GM23338 (cell line): Measurements from ENCODE around the gene PRSS50. TPM values are rescaled to one million over a fixed set of nuclear protein-coding genes. Genes with fewer than 3 reads are reported as not detected.

ENCODE experiments used
- ATAC-seq: fragments of 200-7000 bp; cut with Tn5 transposase; 3 replicates; pipeline ENCODE4 v1.9.1; 2020
- DNase-seq: peaks from one replicate; pipeline ENCODE4 v3.0.0-alpha.2; 2015; ENCODE audit warnings: low spot score
- H2AFZ ChIP-seq: fragments of 200-600 bp; sonication (generic); 2 replicates; pipeline ENCODE4 v1.8.0; 2016; ENCODE audit warnings: antibody characterized with exemption, mild to moderate bottlenecking, moderate library complexity
- H3F3A ChIP-seq: fragments of 200-600 bp; sonication (generic); replicated peaks from 2 replicates; pipeline ENCODE4 v1.8.0; 2017; ENCODE audit warnings: antibody characterized with exemption, mixed run types, low read depth
- H3K27ac ChIP-seq: fragments of 200-600 bp; sonication (generic); 2 replicates; pipeline ENCODE4 v1.6.1; 2016; ENCODE audit warnings: low read depth
- H3K27me3 ChIP-seq: fragments of 200-600 bp; sonication (generic); 2 replicates; pipeline ENCODE4 v1.8.0; 2016; ENCODE audit warnings: mild to moderate bottlenecking, mixed run types, moderate library complexity; ENCODE audit not compliant: insufficient read depth
- H3K36me3 ChIP-seq: fragments of 200-600 bp; sonication (generic); 2 replicates; pipeline ENCODE4 v1.8.0; 2016; ENCODE audit warnings: mild to moderate bottlenecking; ENCODE audit not compliant: insufficient read depth
- H3K4me1 ChIP-seq: fragments of 200-600 bp; sonication (generic); 2 replicates; pipeline ENCODE4 v1.8.0; 2016; ENCODE audit warnings: mild to moderate bottlenecking, moderate library complexity; ENCODE audit not compliant: insufficient read depth
- H3K4me2 ChIP-seq: fragments of 200-600 bp; sonication (generic); 2 replicates; pipeline ENCODE4 v1.7.1; 2017; ENCODE audit warnings: mixed run types
- H3K4me3 ChIP-seq: fragments of 200-600 bp; sonication (generic); 2 replicates; pipeline ENCODE4 v1.6.1; 2016; ENCODE audit warnings: mixed run types
- H3K79me2 ChIP-seq: fragments of 200-600 bp; sonication (generic); replicated peaks from 2 replicates; pipeline ENCODE4 v1.8.0; 2017; ENCODE audit warnings: mild to moderate bottlenecking; ENCODE audit not compliant: insufficient read depth
- H3K9me2 ChIP-seq: fragments of 200-600 bp; sonication (generic); 2 replicates; pipeline ENCODE4 v1.8.0; 2017; ENCODE audit not compliant: insufficient read depth
- H4K20me1 ChIP-seq: fragments of 200-600 bp; sonication (generic); replicated peaks from 2 replicates; pipeline ENCODE4 v1.8.0; 2017; ENCODE audit warnings: mild to moderate bottlenecking; ENCODE audit not compliant: insufficient read depth
- H3K27ac Mint-ChIP-seq: 2 replicates; pipeline ENCODE4 v1.8.0; 2020; ENCODE audit warnings: inconsistent platforms, mild to moderate bottlenecking, moderate library complexity, mixed read lengths
- H3K27me3 Mint-ChIP-seq: 3 replicates; pipeline ENCODE4 v1.8.0; 2022; ENCODE audit warnings: low read depth, mild to moderate bottlenecking, moderate library complexity, mixed read lengths, inconsistent platforms; ENCODE audit not compliant: insufficient read depth, poor library complexity
- H3K36me3 Mint-ChIP-seq: 3 replicates; pipeline ENCODE4 v1.8.0; 2021; ENCODE audit warnings: low read depth, mild to moderate bottlenecking, inconsistent platforms, moderate library complexity, mixed read lengths
- H3K4me1 Mint-ChIP-seq: 3 replicates; pipeline ENCODE4 v1.8.0; 2020; ENCODE audit warnings: mild to moderate bottlenecking, inconsistent platforms, mixed read lengths
- H3K4me3 Mint-ChIP-seq: 3 replicates; pipeline ENCODE4 v1.8.0; 2021; ENCODE audit warnings: moderate library complexity, mild to moderate bottlenecking, inconsistent platforms, mixed read lengths
- H3K9me3 Mint-ChIP-seq: 3 replicates; pipeline ENCODE4 v1.8.0; 2020; ENCODE audit warnings: moderate library complexity, mild to moderate bottlenecking, inconsistent platforms, mixed read lengths
- ETS1 ChIP-seq: IDR thresholded peaks from 2 replicates; pipeline ENCODE4 v1.6.1; 2016; ENCODE audit warnings: antibody characterized with exemption
- EZH2phosphoT487 ChIP-seq: fragments of 200-600 bp; sonication (generic); IDR thresholded peaks from one replicate; pipeline ENCODE4 v1.8.1; 2018; ENCODE audit warnings: antibody characterized with exemption; ENCODE audit not compliant: unreplicated experiment
- JUNB ChIP-seq: IDR thresholded peaks from one replicate; pipeline ENCODE4 v1.6.1; 2016; ENCODE audit warnings: antibody characterized with exemption; ENCODE audit not compliant: unreplicated experiment
- NANOG ChIP-seq: IDR thresholded peaks from 2 replicates; pipeline ENCODE4 v1.6.1; 2016; ENCODE audit warnings: antibody characterized with exemption, borderline replicate concordance
- POLR2AphosphoS5 ChIP-seq: IDR thresholded peaks from 2 replicates; pipeline ENCODE4 v1.6.1; 2016; ENCODE audit warnings: antibody characterized with exemption, low read depth
- STAT1 ChIP-seq: IDR thresholded peaks from one replicate; pipeline ENCODE4 v1.6.1; 2016; ENCODE audit warnings: antibody characterized with exemption; ENCODE audit not compliant: unreplicated experiment
- ZNF114 ChIP-seq: fragments of 250-450 bp; sonication (Bioruptor Pico); IDR thresholded peaks from 2 replicates; pipeline ENCODE4 v1.5.0; 2020; ENCODE audit warnings: mild to moderate bottlenecking, moderate library complexity
- ZNF331 ChIP-seq: fragments of 250-450 bp; sonication (Bioruptor Pico); IDR thresholded peaks from 2 replicates; pipeline ENCODE4 v1.5.0; 2020; ENCODE audit warnings: low read depth, mild to moderate bottlenecking, moderate library complexity
- polyA plus RNA-seq: library from polyadenylated mRNA; unstranded; fragments of >200 nt; fragmentation: Nextera tagmentation; extraction: Ambion mirVana; gene quantifications from 2 replicates; pipeline ENCODE4 v1.2.1, GENCODE V29; 2016
- total RNA-seq: library from RNA; depleted of rRNA; stranded (reverse); fragments of >200 nt; shearing (Covaris generic); gene quantifications from 2 replicates; pipeline ENCODE4 v1.2.3, GENCODE V29; 2014
- TF ChIP-seq, protein P1 (sequence below), 2 experiments: fragments of 200-600 bp in 1 of 2; sonication (generic) in 1 of 2; conservative IDR thresholded peaks; 2 replicates each; pipeline versions ENCODE4 v1.5.1 to v1.6.1; 2016 to 2017; ENCODE audit warnings: antibody characterized with exemption in 2 of 2, low read depth in 2 of 2, mild to moderate bottlenecking in 2 of 2, moderate library complexity in 1 of 2
- TF ChIP-seq, protein P2 (sequence below): fragments of 250-450 bp; sonication (Bioruptor Pico); IDR thresholded peaks from 2 replicates; pipeline ENCODE4 v1.5.0; 2020; ENCODE audit warnings: mild to moderate bottlenecking, moderate library complexity

The PRSS50 gene
- total and polyA plus RNA-seq, 2 experiments from 2014 or later: 0.60 to 1.5 TPM

GRCh38 chr3:46673151-46674030 lies 44.3 kb downstream of the PRSS50 start (continued):
- no peak for TF ChIP-seq STAT1

GRCh38 chr3:46672349-46672695 lies 45.3 kb downstream of the PRSS50 start:
- H3K27me3 ChIP-seq: no peaks in the 10 kb centered on the region
- H3F3A ChIP-seq: no peaks in the 10 kb centered on the region
- no peaks in the 10 kb centered on the region for H3K4me1 ChIP-seq
- no peak overlapping the region for H3K4me2 ChIP-seq
- H3K36me3 ChIP-seq: no peaks in the 10 kb centered on the region
- H4K20me1 ChIP-seq: no peaks in the 10 kb centered on the region
- Mint-ChIP-seq H3K27ac (no peak overlapping the region), H3K4me1 (no peaks in the 10 kb centered on the region; the same call in 2 of the 3 replicates), H3K9me3 (no peaks in the 10 kb centered on the region), H3K27me3 (peaks cover 10% of the 10 kb centered on the region), H3K4me3 (no peak overlapping the region), H3K36me3 (peaks cover 4% of the 10 kb centered on the region; the same call in 2 of the 3 replicates)
- TF ChIP-seq, protein P1, sequence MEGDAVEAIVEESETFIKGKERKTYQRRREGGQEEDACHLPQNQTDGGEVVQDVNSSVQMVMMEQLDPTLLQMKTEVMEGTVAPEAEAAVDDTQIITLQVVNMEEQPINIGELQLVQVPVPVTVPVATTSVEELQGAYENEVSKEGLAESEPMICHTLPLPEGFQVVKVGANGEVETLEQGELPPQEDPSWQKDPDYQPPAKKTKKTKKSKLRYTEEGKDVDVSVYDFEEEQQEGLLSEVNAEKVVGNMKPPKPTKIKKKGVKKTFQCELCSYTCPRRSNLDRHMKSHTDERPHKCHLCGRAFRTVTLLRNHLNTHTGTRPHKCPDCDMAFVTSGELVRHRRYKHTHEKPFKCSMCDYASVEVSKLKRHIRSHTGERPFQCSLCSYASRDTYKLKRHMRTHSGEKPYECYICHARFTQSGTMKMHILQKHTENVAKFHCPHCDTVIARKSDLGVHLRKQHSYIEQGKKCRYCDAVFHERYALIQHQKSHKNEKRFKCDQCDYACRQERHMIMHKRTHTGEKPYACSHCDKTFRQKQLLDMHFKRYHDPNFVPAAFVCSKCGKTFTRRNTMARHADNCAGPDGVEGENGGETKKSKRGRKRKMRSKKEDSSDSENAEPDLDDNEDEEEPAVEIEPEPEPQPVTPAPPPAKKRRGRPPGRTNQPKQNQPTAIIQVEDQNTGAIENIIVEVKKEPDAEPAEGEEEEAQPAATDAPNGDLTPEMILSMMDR (conservative IDR thresholded peaks at IDR 0.05; ENCODE audit: low read depth in 2 of 2): no peak
- TF ChIP-seq ETS1 (no peak), EZH2phosphoT487 (no peak), ZNF331 (CRISPR knock-in tag) (no peak), NANOG (no peak), JUNB (no peak), ZNF114 (no peak), POLR2AphosphoS5 (no peak)
- DNase-seq (no peak), ATAC-seq (no peak)
- H3K79me2 ChIP-seq: no peaks in the 10 kb centered on the region
- no peak overlapping the region for H2AFZ ChIP-seq
- no peak overlapping the region for H3K4me3 ChIP-seq
- no peak overlapping the region for H3K27ac ChIP-seq
- 0 out of 2 replicates have a peak, but pooled peaks cover 4% of the 10 kb centered on the region for H3K9me2 ChIP-seq

DNA sequence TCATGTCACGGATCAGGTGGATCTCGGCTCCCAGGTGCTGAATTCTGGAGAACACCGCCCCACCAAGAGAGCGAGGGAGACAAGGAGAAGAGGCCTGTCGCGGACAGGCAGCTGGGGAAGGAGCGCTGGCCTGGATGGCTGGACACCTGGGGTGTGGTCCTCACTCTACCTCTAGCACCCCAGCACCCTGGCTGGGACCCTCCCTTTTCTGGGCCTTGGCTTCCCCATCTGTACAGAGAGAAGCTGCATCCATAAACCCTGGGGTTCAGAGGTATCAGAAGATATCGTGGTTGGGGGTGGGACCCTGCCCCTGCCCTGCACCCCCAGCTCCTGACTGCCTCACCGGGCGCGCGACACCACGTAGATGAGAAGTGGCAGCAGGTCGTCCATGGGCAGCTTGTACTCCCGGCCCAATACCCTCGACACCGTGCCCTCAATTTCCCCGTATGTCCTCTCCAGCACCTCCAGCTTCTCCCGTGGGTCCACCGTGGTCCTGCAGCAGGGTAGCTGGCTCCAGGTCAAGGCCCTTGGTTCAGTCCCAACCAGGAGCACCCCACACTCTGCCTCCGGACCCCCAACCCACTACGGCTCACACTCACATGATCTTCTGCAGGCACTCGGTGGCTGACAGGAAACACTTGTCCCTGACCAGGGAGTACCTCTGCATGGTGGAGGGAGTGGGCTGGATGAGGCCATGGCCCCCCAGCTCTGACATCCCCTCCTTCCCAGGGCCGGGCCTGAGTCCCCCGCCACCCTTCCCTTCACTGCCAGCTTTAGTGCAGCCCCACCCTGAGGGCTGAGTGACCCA lies 45.9 kb downstream of the PRSS50 start:
- no peaks in the 10 kb centered on the region for H3K9me3 Mint-ChIP-seq
- Histone ChIP-seq H3K4me1 (no peaks in the 10 kb centered on the region), H3K4me3 (no peak overlapping the region), H3K9me2 (0 out of 2 replicates have a peak, but pooled peaks cover 4% of the 10 kb centered on the region), H4K20me1 (no peaks in the 10 kb centered on the region), H3K79me2 (no peaks in the 10 kb centered on the region), H3K4me2 (no peak overlapping the region), H2AFZ (no peak overlapping the region), H3K36me3 (no peaks in the 10 kb centered on the region), H3K27ac (no peak overlapping the region), H3K27me3 (no peaks in the 10 kb centered on the region), H3F3A (no peaks in the 10 kb centered on the region)
- no peaks in the 10 kb centered on the region; the same call in 2 of the 3 replicates for H3K4me1 Mint-ChIP-seq
- peaks cover 4% of the 10 kb centered on the region; the same call in 2 of the 3 replicates for H3K36me3 Mint-ChIP-seq
- ATAC-seq: no peak
- peaks cover 10% of the 10 kb centered on the region for H3K27me3 Mint-ChIP-seq
- H3K27ac Mint-ChIP-seq: no peak overlapping the region
- DNase-seq: no peak
- no peak overlapping the region for H3K4me3 Mint-ChIP-seq
- TF ChIP-seq, protein P2, sequence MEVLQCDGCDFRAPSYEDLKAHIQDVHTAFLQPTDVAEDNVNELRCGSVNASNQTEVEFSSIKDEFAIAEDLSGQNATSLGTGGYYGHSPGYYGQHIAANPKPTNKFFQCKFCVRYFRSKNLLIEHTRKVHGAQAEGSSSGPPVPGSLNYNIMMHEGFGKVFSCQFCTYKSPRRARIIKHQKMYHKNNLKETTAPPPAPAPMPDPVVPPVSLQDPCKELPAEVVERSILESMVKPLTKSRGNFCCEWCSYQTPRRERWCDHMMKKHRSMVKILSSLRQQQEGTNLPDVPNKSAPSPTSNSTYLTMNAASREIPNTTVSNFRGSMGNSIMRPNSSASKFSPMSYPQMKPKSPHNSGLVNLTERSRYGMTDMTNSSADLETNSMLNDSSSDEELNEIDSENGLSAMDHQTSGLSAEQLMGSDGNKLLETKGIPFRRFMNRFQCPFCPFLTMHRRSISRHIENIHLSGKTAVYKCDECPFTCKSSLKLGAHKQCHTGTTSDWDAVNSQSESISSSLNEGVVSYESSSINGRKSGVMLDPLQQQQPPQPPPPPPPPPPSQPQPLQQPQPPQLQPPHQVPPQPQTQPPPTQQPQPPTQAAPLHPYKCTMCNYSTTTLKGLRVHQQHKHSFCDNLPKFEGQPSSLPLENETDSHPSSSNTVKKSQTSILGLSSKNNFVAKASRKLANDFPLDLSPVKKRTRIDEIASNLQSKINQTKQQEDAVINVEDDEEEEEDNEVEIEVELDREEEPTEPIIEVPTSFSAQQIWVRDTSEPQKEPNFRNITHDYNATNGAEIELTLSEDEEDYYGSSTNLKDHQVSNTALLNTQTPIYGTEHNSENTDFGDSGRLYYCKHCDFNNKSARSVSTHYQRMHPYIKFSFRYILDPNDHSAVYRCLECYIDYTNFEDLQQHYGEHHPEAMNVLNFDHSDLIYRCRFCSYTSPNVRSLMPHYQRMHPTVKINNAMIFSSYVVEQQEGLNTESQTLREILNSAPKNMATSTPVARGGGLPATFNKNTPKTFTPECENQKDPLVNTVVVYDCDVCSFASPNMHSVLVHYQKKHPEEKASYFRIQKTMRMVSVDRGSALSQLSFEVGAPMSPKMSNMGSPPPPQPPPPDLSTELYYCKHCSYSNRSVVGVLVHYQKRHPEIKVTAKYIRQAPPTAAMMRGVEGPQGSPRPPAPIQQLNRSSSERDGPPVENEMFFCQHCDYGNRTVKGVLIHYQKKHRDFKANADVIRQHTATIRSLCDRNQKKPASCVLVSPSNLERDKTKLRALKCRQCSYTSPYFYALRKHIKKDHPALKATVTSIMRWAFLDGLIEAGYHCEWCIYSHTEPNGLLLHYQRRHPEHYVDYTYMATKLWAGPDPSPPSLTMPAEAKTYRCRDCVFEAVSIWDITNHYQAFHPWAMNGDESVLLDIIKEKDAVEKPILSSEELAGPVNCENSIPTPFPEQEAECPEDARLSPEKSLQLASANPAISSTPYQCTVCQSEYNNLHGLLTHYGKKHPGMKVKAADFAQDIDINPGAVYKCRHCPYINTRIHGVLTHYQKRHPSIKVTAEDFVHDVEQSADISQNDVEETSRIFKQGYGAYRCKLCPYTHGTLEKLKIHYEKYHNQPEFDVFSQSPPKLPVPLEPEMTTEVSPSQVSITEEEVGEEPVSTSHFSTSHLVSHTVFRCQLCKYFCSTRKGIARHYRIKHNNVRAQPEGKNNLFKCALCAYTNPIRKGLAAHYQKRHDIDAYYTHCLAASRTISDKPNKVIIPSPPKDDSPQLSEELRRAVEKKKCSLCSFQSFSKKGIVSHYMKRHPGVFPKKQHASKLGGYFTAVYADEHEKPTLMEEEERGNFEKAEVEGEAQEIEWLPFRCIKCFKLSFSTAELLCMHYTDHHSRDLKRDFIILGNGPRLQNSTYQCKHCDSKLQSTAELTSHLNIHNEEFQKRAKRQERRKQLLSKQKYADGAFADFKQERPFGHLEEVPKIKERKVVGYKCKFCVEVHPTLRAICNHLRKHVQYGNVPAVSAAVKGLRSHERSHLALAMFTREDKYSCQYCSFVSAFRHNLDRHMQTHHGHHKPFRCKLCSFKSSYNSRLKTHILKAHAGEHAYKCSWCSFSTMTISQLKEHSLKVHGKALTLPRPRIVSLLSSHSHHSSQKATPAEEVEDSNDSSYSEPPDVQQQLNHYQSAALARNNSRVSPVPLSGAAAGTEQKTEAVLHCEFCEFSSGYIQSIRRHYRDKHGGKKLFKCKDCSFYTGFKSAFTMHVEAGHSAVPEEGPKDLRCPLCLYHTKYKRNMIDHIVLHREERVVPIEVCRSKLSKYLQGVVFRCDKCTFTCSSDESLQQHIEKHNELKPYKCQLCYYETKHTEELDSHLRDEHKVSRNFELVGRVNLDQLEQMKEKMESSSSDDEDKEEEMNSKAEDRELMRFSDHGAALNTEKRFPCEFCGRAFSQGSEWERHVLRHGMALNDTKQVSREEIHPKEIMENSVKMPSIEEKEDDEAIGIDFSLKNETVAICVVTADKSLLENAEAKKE: no peak
